KMS-11 (cell line): ENCODE results near the gene ALOXE3.

Experiments
- H2AFZ ChIP-seq: fragments of 200-600 bp; sonication (generic); 2 replicates; pipeline ENCODE4 v1.6.1; 2016; ENCODE audit warnings: antibody characterized with exemption, mixed run types, low read depth
- H3K27ac ChIP-seq: fragments of 200-600 bp; sonication (generic); 2 replicates; pipeline ENCODE4 v1.6.1; 2016; ENCODE audit warnings: mild to moderate bottlenecking, mixed run types
- H3K27me3 ChIP-seq: fragments of 200-600 bp; sonication (generic); 2 replicates; pipeline ENCODE4 v1.6.1; 2017; ENCODE audit warnings: mild to moderate bottlenecking, low read depth, mixed run types, moderate library complexity; ENCODE audit not compliant: insufficient read depth
- H3K36me3 ChIP-seq: fragments of 200-600 bp; sonication (generic); 2 replicates; pipeline ENCODE4 v1.6.1; 2017; ENCODE audit warnings: mild to moderate bottlenecking, mixed run types; ENCODE audit not compliant: insufficient read depth
- H3K4me1 ChIP-seq: fragments of 200-600 bp; sonication (generic); 2 replicates; pipeline ENCODE4 v1.6.1; 2016; ENCODE audit warnings: mild to moderate bottlenecking, low read depth, mixed run types; ENCODE audit not compliant: poor library complexity, severe bottlenecking
- H3K4me2 ChIP-seq: fragments of 200-600 bp; sonication (generic); 2 replicates; pipeline ENCODE4 v1.7.0; 2016; ENCODE audit warnings: mild to moderate bottlenecking, mixed run types
- H3K4me3 ChIP-seq: fragments of 200-600 bp; sonication (generic); IDR thresholded peaks from 2 replicates; pipeline ENCODE4 v1.6.1; 2017; ENCODE audit warnings: low read depth, low read length, mixed read lengths; ENCODE audit not compliant: insufficient read depth
- H3K79me2 ChIP-seq: fragments of 200-600 bp; sonication (generic); 2 replicates; pipeline ENCODE4 v1.6.1; 2016; ENCODE audit warnings: low read depth, mixed run types; ENCODE audit not compliant: insufficient read depth
- H3K9ac ChIP-seq: fragments of 200-600 bp; sonication (generic); 2 replicates; pipeline ENCODE4 v1.6.1; 2016; ENCODE audit warnings: mild to moderate bottlenecking, mixed run types
- H4K20me1 ChIP-seq: fragments of 200-600 bp; sonication (generic); 2 replicates; pipeline ENCODE4 v1.6.1; 2016; ENCODE audit warnings: mild to moderate bottlenecking, mixed run types; ENCODE audit not compliant: insufficient read depth
- TF ChIP-seq, protein P1 (sequence below): fragments of 200-600 bp; sonication (generic); conservative IDR thresholded peaks from 2 replicates; pipeline ENCODE4 v1.6.1; 2017; ENCODE audit warnings: low read depth, mild to moderate bottlenecking, antibody characterized with exemption, low read length, moderate library complexity, mixed read lengths

ALOXE3 gene

DNA sequence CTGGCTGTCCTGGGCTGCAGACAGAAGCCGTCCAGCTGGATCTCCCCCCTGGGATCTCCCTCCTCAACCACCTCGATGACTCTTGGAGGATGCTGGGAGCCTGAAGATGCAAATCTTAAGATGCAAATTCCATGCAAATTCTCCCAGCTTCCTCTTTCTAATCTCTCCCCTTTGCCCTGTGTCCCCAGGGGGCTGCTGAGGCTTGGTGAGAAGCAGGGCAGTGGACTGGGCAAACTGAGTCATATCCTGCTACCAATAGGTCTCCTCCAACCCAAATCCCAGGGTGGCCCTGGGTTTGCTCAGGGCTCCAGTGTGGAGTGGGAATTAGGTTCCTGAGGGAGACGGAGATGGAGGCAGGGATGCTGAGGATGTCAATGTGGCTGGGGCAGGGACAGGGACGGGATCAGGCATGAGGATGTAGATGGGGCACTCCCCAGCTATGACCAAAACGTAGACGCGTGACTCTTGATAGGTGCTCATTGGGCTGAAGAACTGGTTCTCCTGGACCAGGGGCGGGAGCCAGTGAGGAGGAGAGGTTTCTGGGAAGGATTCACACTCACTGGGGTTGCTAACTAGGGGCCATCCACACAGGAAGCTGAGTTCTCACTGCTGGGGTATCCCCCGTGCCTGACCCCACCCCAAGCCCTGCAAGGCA lies 27.2 kb downstream of the ALOXE3 start:
- Histone ChIP-seq H3K27me3 (no peaks in the 10 kb centered on the region; the same call in 1 of the 2 replicates), H3K79me2 (no peaks in the 10 kb centered on the region), H3K9ac (no peak overlapping the region), H3K27ac (no peak overlapping the region), H3K4me3 (no peak overlapping the region), H4K20me1 (no peaks in the 10 kb centered on the region), H3K36me3 (no peaks in the 10 kb centered on the region), H2AFZ (no peak overlapping the region), H3K4me1 (no peaks in the 10 kb centered on the region), H3K4me2 (no peak overlapping the region)
- TF ChIP-seq, protein P1, sequence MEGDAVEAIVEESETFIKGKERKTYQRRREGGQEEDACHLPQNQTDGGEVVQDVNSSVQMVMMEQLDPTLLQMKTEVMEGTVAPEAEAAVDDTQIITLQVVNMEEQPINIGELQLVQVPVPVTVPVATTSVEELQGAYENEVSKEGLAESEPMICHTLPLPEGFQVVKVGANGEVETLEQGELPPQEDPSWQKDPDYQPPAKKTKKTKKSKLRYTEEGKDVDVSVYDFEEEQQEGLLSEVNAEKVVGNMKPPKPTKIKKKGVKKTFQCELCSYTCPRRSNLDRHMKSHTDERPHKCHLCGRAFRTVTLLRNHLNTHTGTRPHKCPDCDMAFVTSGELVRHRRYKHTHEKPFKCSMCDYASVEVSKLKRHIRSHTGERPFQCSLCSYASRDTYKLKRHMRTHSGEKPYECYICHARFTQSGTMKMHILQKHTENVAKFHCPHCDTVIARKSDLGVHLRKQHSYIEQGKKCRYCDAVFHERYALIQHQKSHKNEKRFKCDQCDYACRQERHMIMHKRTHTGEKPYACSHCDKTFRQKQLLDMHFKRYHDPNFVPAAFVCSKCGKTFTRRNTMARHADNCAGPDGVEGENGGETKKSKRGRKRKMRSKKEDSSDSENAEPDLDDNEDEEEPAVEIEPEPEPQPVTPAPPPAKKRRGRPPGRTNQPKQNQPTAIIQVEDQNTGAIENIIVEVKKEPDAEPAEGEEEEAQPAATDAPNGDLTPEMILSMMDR = no peak

DNA sequence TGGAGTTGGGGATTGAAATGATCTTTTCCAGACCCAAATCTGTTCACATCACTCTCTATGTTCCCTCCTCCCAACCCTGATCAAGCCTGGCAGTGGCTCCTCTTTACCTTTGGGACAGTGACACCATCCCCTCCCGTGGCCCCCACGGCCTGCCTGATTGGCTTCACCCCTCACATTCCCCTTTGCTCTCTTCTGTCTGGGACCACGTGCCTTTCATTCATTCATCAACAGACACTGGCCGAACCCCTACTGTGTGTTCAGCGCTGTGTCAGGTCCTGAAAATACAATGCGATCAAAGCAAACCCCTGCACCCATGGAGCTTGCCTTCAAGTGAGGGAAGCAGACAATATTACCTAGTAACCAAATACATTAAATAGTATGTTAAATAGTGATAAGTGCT lies 28.6 kb downstream of the ALOXE3 start:
- Histone ChIP-seq H3K4me2 (no peak overlapping the region), H3K9ac (no peak overlapping the region), H4K20me1 (no peaks in the 10 kb centered on the region), H2AFZ (no peak overlapping the region), H3K4me3 (no peak overlapping the region), H3K4me1 (no peaks in the 10 kb centered on the region), H3K36me3 (no peaks in the 10 kb centered on the region), H3K79me2 (no peaks in the 10 kb centered on the region), H3K27ac (no peak overlapping the region), H3K27me3 (no peaks in the 10 kb centered on the region; the same call in 1 of the 2 replicates)
- TF ChIP-seq, protein P1 = no peak

DNA sequence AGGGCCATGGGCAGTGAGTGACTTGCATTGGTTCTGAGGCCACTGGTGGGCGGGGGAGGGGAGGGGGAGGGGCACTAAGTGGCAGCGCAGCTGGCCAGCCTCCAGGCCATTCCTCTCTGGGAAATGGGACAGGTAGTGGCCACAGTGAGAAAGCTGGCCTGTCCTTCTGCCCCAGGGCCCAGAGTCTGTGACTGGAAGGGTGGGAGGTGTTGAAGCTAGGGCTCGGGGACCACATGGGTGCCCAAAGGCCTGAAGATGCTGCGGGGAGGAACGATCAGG lies 30.4 kb downstream of the ALOXE3 start:
- no peak overlapping the region for H2AFZ ChIP-seq
- no peaks in the 10 kb centered on the region for H3K4me1 ChIP-seq
- H3K27ac ChIP-seq = no peak overlapping the region
- no peak overlapping the region for H3K4me3 ChIP-seq
- no peaks in the 10 kb centered on the region for H3K79me2 ChIP-seq
- H3K4me2 ChIP-seq = no peak overlapping the region
- H3K9ac ChIP-seq = no peak overlapping the region
- no peaks in the 10 kb centered on the region for H4K20me1 ChIP-seq
- TF ChIP-seq, protein P1 = no peak
- H3K36me3 ChIP-seq = no peaks in the 10 kb centered on the region
- no peaks in the 10 kb centered on the region; the same call in 1 of the 2 replicates for H3K27me3 ChIP-seq

DNA sequence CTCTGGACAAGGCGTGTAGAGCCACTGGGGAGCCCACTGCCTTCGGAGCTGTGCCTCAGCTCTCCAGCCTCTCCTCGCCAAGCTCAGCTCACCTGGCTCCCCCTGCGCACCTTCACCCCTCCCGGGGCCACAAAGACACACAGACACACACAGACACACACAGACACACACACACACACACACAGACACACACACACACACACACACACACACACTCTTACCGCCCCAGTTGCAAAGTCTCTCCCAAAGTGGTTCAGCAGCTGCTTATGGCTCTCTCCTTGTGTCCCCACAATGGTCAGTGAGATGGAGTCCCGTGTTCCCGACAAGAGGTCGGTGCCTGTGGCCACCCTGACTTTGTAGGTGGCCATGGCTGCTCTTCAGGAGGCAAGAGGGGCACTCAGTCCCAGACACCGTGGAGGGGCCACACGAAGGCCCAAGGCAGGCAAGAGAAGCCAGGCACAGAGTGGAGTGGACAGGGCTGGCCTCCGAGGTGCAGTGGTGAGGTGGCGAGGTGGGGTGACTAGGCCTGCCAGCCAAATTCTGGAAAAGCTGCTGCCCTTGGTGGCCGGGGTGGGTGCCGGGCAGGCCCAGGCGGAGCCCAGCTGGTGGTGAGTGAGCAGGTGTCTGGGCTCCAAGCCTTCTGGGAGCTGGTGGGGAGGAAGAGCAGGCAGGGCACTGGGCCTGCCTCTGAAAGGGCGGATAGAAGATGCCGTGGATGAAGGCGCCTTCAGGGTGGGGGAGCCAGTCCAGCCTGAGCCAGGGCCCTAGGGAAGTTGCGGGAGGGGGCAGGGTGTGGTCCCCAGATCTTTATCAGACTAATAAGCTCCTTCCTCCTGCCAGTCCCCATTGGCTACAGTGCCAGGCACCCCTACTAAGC lies 31.0 kb downstream of the ALOXE3 start, which contains the start of gene ALOX12B:
ALOX12B (minus strand) TSS at position 642 of the 877 bp plus-strand sequence; CDS start at position 368, 274 bp downstream.
- Histone ChIP-seq H3K27ac (no peak within 1 kb of the TSS), H3K79me2 (no peaks in the 10 kb centered on the region), H3K4me2 (no peak within 1 kb of the TSS), H3K36me3 (no peaks in the 10 kb centered on the region), H3K4me1 (no peaks in the 10 kb centered on the region), H2AFZ (no peak within 1 kb of the TSS), H3K9ac (no peak within 1 kb of the TSS), H4K20me1 (no peaks in the 10 kb centered on the region), H3K27me3 (no peaks in the 10 kb centered on the region; the same call in 1 of the 2 replicates), H3K4me3 (no peak within 1 kb of the TSS)
- TF ChIP-seq, protein P1 = no peak
